Fibroblast of skin of left biceps (primary cell): ENCODE data around the gene OTOP3.
"Not testable (repeated sequence)": the region's sequence is repeated elsewhere in the genome, so short reads cannot be mapped to it uniquely, and the experiment has no call there.

Experiments
- DNase-seq, 2 experiments: peaks; one replicate each; pipeline ENCODE4 v3.0.0-alpha.2; 2013; ENCODE audit warnings: low read depth in 2 of 2

OTOP3 gene

DNA sequence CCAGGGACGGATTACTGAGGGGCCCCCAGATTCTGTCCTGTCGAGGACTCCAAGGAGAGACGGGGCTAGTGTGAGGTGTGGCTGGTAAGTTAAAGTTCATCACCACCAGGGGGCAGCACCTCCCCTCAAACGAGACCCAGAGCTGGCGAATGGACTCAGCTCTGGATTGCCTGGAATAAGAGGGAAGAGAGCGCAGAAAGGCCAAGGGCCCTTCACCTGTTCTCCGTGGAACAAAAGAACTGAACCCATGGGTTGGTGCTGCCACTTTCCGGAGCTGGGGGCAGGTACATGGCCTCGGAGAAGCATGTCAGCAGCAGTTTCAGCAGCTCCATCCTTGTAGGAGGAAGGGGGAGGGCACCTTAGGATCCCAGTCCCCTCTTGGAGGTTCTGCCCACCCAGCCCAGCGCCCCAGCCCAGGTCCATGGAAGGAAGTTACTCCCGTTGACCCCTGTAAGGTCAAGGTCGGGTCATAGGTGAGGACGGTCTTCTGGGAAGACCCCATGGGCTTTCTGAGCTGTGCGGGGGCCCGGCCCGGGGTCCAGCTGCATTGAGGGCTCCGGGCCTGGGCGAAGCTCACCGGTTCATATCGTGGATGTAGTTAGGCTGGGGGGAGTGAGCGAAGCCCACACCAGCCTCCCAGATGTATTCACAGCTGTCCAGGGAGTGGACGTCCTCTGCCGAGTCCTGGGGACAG, 26.1 kb downstream of the OTOP3 start:
- peak; percentile 46 to 50 for DNase-seq

DNA sequence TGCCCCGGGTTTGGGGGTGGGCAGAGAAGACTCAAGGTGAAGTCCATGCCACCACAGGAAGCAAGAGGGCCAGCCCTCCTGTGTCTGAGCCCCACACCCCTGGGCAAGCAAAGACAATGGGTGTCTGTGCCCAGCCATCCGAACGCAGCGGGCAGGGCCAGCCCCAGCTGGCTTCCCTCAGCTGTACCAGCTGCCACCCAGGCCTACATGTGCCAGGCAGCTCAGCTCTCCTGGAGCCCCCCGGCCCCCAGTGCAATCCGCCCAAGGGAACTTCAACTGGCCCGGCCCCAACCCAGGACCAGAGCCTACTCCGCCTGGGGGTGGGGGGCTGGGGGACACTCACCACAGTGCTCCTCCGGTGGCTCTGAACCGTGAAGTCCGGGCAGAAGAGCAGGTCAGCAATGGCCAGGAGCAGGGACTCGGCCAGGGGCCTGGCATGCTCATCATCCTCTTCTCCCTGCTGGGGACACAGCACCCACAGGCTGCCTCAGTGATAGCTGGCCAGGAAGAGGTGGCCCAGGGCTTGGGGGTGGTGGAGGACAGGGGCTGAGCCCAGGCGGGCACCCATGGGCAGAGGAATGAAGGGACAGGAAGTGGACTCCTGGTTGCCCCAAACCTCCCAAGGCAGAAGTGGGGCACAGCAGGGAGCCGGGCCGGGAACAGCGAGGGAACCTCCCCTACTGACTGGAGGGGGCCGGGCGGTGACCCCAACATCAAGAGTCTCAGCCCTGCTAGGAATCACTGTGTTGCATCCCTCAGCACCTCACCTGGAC, 27.1 kb downstream of the OTOP3 start:
- no peak for DNase-seq

DNA sequence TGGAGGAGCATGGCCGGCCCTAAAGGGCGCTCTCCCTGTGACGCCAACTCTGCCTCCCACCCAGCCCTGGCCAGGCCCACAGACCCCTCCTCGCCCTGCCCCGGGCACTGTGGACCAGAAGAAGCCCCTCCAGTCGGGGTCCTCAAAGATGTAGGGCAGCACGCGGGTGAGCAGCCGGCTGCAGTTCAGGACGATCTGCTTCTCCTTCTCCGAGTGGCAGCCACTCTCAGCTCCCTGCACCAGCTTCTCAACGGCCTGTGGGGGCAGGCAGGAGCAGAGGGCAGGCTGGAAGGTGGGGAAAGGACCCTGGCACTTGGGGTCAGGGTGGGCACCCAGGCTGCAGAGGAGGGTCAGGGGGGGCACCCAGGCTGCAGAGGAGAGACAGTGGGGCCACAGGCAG, 28.0 kb downstream of the OTOP3 start:
- no peak for DNase-seq

DNA sequence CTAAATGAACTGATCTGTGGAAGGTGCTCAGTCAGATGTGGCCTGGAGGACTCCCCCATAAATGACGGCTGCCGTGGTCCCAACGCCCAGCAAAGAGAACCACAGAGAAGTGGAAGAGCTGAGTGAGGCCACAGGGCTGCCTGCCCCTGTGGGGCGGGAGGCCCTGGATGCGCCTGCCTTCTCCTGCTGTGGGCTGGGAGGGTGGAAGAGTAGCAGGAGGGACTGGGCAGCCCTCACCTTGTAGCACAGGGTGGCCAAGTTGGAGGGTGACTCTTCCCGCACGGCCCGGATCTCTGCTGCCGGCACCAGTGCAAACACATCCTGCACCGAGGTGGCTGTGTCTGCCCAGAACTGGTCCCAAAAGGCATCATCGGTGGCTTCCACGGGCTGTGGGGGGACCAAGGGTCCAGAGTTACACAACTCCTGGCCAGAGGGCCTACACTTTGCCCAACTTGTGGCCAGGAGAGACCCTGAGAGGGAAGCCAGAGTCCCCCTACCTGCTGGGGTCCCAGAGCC, 28.6 kb downstream of the OTOP3 start:
- no peak for DNase-seq

DNA sequence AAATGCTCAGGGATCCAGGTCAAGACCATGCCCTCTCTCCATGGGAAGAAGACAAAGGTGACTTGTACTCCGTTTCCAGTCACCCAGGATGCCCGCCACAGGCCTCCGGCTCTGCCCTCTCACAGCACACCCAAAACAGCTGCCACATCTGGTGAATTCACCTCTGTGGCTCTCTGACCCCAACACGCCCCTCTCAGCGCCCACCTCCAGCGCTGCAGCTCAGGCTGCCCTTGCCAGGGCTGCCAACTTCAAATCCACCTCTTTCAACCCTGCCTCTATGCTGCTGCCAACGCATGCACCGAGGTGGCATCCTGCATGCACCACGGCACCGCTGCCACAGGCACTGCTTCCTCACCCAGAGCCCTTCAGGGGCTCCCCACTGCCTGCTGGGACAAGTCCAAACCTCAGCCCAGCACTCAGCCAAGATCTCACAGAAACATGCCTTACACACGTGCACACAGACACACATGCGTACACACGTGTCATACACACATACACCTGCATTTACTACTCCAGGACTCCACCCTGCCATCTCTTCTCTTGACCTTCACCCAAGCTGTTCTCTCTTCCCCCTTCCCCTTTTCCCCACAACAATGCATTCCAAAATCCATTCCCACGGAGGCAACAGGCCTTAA, 29.4 kb downstream of the OTOP3 start:
- no peak for DNase-seq

DNA sequence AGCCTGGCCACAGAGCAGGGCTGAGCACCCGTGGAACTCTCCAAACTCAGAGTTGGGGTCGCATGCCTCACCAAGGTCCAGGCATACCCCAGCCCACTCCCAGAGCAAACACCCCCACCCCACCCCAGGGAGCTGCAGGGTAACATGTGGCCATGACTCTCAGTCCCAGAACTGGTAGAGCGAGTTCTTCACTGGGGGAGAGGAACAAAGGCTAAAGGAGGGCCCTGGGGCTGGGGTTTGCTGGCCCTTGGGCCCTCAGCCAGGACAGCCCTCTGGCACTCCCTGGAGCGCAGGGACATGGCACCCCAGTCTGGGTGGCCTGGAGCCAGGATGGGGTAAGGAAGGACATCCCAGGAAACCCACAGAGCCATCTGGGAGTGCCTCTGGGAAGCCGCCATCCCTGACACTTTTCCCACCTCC, 32.7 kb downstream of the OTOP3 start:
- DNase-seq: no peak

DNA sequence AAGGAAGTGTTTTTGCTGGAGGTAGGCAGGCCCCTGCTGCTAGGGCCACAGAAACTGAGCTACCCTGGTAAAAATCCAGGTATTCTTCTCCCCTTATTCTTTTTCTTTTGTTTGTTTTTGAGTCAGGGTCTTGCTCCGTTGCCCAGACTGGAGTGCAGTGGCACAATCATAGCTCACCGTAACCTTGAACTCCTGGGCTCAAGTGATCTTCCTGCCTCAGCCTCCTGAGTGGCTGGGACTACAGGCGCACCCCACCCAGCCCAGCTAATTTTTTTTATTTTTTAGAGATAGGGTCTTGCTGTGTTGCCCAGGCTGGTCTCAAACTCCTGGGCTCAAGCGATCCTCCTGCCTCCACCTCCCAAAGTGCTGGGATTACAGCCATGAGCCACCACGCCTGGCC, 33.8 kb downstream of the OTOP3 start:
- not testable (repeated sequence) for DNase-seq

DNA sequence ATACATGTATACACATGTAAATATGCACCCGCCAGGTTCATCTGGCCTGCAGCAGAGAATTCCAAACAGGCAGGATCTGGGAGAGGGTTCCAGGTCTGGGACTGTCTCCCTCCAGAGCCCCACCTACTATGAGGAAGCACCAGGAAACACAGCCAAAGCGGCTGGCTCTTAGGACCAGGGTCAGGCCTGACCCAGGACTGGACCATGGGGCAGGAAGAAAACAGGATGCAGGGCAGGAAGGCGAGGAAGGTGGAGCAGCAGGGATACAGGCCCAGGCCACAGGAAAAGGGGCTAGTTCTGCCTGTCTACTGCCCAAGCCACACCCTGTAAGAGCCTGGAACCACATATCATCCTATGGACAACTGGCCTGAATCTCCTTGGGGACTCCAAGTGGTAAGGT, 34.7 kb downstream of the OTOP3 start:
- no peak for DNase-seq

DNA sequence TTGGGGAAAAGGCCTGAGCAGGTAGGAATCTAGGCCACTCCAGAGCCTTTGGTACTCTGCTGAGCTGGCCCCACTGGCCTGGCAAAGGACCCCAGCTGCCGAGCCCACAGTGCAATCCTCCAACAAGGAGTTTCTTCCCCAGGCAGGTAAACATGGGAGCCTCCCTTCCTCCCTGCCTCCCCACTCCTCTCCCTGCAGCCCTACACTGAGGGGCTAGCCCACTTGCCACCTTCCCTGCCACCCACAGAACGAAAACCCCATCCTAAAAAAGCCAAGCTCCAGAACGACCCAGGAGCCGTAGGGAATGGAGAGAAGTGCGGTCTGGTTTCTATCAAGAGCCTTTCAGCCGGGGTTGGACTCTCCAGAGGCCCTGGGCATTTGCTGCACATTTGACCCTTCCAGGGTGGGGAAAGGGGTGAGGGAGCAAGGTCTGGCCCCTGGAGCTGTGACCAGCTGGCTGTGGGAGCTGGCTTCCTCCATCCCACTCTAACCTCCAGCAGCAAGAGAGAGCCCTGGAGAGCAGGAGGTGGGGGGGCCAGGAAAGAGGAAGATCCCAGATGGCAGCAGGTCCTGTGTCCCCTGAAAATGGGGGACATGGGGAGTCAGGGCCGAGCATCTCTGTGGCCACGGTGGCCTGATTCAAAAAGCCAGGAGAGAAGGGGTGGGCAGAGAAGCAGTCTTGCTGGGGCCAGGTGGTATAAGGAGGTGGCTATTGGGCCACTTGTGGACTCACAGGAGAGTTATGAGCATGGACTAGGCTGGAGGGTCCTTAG, 35.6 kb downstream of the OTOP3 start:
- no peak for DNase-seq

DNA sequence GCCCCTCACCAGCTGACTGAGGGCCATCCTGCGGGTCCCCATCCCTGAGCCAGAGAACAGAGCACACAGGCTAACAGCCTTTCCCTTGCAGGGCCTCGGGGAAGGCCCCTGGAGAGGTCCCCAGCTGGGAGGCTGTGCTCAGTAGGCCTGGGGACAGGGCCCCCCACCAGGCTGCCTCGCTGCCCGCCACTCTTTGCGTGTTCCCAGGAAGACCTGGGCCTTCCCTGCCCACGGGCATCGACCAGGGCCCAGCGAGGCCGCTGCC, 36.1 kb downstream of the OTOP3 start:
- DNase-seq: no peak

DNA sequence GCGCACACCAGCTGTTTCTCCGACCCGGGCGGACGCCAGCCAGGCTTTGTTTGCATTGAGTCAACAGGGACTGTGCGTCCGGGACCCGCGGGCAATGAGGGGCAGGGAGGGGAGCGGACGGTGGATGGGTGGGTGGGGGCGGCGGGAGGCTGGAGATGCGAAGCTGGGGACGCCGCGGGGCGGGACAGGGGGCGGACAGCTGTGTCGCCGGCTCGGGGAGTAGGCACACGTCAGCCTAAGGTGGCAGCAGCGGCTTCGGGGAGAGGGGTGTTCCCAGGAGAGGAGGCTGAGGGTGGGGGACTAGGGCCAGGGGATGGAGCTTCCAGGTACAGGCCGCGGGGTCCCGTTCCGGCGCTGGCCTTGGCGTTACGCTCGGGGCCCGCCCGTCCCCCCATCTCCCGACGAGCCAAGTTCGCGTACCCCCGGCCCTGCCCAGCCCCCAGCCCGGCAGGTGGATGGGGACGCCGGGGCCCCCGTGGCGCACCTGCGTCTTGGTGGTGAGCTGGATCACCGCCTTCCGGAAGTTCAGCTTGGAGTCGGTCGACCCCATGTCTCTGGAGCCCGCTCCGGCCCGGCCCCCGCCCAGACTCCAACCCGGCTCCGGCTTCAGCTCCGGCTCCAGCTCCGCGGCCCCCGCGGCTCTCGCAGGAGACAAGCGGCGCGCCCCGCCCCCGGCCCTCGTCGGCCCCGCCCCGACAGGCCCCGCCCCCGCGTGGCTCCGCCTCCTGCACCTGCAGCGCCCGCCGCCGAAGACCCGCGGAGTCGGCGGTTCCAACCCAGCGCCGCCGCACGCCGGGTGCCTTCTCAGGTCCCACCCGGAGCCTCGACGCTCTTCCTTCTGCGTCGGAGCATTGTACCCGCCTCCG, 36.6 kb downstream of the OTOP3 start, which contains the start of gene HID1:
HID1 (minus strand) TSS at position 653 of the 866 bp plus-strand sequence; CDS start at position 550, 103 bp downstream.
- DNase-seq: no peak

DNA sequence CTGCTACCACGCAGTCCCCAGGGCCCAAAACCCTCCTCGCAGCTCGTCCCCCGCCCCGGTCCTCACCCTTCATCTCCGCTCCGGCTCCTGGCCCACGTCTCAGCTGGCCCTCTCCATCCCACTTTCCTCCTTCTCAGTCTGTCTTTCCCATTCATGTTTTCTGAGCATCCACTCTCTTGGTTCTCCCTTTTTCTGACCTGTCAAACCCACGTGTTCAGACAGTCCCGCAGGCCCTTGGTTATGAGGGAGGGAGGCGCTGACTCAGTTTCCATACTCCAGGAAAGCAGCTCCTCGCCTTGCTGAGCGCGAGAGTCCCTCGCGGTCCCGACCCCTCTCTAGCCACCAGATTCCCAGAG, 37.3 kb downstream of the OTOP3 start:
- DNase-seq: no peak

DNA sequence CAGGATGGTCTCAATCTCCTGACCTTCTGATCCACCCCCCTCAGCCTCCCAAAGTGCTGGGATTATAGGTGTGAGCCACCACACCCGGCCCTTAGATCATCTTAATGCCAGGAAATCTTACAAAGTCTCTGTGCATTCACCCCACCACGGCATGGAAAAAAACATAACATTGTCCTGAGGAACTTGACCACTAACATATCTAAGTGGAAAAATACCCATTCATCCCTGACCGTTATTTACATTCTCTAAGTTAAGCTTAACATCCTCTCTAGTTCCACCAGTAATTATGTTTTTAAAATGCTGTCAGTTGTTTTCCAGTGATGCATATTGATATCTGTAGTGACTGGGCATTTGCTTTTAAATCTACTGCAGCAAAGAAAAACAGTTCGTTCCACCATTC, 40.2 kb downstream of the OTOP3 start:
- no peak for DNase-seq

DNA sequence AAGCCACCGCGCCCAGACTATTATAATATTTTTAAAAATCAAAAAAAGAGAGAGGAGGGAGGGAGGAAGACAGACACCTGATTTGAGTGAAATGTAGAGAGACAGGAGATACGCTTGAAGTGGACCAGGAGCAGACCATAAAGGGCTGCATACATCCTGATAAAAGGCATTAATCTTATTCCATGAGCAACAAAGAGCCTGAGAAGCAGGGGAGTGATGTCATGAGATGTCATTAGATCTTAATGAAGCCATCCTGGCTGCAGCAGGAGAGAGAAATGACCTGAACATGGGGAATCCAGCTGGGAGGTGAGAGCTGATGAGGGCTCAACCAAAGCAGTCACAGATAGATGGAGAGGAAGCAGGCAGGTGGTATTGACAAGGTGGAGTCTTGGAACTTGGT, 42.1 kb downstream of the OTOP3 start:
- DNase-seq: no peak

DNA sequence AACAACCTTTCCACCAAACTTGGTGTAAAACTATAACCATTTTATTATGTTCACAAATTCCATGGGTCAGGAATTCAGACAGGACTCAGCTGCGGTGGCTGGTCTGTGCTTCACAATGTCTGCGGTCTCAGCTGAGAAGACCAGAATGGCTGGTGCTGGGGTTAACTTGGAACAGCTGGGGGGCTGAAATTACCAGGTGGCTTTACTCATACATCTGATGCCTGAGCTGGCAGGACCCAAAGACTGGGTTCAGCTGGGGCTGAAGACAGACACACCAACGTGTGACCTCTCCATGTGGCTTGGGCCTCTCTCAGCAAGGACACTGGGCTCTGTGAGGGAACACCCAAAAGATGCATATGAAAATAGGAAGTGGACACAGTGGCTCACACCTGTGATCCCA, 42.5 kb downstream of the OTOP3 start:
- no peak for DNase-seq

DNA sequence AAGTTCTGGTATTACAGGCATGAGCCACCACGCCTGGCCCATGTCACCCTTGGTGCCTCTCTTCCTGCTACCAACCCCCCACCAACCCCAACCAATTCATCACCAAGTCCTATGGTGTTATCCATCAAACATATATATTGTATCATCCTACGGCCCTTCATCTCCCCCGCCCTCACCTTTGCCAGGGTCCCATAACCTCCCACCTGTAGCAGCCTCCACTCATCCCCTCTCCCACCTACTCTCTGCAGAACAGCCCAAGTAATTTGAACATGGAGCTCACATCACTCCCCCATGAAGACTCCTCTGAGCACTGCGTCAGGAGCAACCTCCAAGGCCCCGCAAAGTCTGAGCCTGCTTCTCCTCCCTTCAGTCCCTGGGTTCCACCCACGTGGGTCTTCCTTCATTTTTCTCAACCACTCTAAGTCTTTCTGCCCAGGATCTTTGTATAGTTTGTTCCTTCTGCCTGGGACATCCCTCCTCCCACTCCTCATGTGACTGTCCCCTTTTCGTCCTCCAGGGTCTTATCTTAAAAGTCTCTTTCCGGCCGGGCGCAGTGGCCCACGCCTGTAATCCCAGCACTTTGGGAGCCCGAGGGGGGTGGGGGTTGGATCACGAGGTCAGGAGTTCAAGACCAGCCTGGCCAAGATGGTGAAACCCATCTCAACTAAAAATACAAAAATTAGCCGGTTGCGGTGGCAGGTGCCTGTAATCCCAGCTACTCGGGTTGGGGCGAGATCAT, 43.9 kb downstream of the OTOP3 start:
- DNase-seq: no peak

DNA sequence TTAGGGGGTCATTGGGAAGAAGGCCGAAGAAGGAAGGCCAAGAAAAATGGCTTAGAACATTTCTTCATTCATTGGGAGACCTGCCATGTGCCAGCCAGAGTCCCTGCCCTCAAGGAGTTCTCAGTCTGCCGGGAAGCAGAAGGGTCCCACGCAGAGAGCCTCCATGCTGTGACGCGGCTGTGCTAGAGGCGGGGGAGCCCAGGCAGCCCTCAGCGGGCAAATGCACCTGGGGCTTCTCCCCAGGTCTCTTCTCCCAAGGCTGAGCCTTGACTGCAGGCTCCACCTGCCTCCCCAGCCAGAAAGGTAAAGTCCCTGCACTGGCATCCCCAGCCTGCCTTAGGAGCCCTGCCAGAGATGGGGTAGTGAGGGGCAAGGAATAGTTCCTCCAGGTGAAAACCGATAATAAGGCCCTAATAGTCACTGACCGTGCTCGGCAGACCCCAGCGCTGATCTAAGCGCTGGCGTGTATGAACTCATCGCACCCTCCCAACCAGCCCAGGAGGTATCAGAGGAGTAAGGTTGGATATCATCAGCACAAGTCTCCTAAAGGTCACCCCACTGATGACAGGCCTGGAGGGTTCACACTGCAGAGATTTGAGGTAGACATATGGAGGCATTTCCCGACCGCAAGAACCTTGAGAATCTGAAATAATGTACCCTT, 45.8 kb downstream of the OTOP3 start:
- no peak for DNase-seq

DNA sequence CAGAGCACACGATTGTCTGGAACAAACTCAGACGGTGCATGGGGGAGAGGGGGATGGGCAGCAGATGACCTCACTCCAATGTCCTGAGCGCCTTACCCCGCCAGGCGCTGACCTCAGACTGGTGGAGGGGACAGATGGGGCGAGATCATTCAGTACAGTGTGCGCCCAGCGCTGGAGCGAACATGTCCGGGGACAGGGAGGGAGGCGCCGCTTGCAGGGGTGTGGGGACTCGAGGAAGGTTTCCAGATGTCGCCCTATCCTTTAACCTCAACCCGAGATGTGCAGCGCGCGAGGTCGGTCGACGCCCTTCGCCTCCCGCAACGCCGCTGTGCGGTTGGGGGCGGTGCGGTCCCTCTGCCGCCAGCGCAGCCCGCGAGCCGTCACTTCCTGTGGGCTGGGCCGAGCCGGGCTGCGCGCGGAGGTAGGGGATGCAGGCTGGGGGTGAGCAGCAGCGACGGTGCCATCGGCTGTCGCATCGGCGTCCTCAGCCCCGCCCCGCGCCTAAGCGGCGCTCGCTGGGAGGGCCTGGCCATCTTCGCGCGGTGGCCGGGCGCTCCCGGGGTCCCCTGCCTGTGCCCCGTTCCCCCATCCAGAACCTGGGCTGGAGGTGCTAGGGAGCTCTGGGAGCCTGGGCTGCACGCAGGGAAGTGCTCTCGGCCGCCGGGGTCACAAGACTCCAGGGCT, 46.4 kb downstream of the OTOP3 start:
- DNase-seq: no peak

DNA sequence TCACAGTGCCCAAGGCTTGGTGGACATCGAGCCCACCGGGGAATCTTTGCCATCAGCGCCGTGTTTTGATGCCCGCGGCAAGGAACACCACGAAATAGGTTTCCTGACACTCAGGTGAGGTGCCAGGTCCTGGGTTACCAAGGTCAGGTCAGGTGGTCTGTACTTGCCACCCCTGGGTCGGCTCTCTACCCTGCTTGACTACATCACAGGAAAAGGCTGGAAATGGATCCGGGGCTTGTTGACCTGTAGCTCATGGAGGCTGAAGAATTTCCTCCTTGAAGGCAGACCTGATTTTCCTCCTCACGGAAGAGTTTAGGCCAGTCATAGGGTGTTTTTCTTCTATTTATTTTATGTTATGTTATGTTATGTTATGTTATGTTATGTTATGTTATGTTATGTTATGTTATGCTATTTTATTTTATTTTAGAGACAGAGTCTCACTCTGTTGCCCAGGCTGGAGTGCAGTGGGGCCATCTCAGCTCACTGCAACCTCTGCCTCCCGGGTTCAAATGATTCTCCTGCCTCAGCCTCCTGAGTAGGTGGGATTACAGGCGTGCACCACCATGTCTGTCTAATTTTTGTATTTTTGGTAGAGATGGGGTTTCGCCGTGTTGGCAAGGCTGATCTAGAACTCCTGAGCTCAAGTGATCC, 47.1 kb downstream of the OTOP3 start:
- not testable (repeated sequence) for DNase-seq
